HEK293T (cell line): ENCODE measurements around the gene JARID2.

Source experiments
- CTCF ChIA-PET: fragments of 350-600 bp; formaldehyde crosslinking; extraction: SDS; loops from one replicate; lab custom pipeline; 2021; ENCODE audit warnings: antibody characterized with exemption, inconsistent platforms; lab: Yijun Ruan, JAX
- POLR2A ChIA-PET: fragments of 350-600 bp; formaldehyde crosslinking; extraction: SDS; loops from one replicate; lab custom pipeline; 2020; ENCODE audit warnings: antibody characterized with exemption, inconsistent platforms; lab: Yijun Ruan, JAX
- DNase-seq: peaks from one replicate; pipeline ENCODE4 v3.0.0; 2012; ENCODE audit warnings: mixed read lengths; ENCODE audit errors: extremely low spot score
- ARNT ChIP-seq: fragments of 450-650 bp; IDR thresholded peaks from 2 replicates; pipeline ENCODE4 v1.6.1; 2017; ENCODE audit warnings: mild to moderate bottlenecking
- BHLHE40 ChIP-seq: fragments of 450-650 bp; IDR thresholded peaks from 2 replicates; pipeline ENCODE4 v1.6.1; 2016; ENCODE audit warnings: mild to moderate bottlenecking, moderate library complexity, borderline replicate concordance
- CTBP1 ChIP-seq: fragments of 450-650 bp; IDR thresholded peaks from 2 replicates; pipeline ENCODE4 v1.6.1; 2016; ENCODE audit warnings: borderline replicate concordance
- ELF4 ChIP-seq: fragments of 450-650 bp; IDR thresholded peaks from 2 replicates; pipeline ENCODE4 v1.6.1; 2017; ENCODE audit warnings: antibody characterized with exemption
- FOXA1 ChIP-seq: fragments of 450-650 bp; IDR thresholded peaks from 2 replicates; pipeline ENCODE4 v1.6.1; 2016; ENCODE audit warnings: mild to moderate bottlenecking
- FOXK2 ChIP-seq: fragments of 450-650 bp; IDR thresholded peaks from 2 replicates; pipeline ENCODE4 v1.6.1; 2016; ENCODE audit warnings: mild to moderate bottlenecking
- FOXM1 ChIP-seq: fragments of 450-650 bp; IDR thresholded peaks from 2 replicates; pipeline ENCODE4 v1.6.1; 2017; ENCODE audit warnings: mild to moderate bottlenecking, borderline replicate concordance
- HDGF ChIP-seq: fragments of 450-650 bp; IDR thresholded peaks from 2 replicates; pipeline ENCODE4 v1.6.1; 2017; ENCODE audit warnings: antibody characterized with exemption, borderline replicate concordance
- L3MBTL2 ChIP-seq: fragments of 450-650 bp; conservative IDR thresholded peaks from 2 replicates; pipeline ENCODE4 v1.6.1; 2016; ENCODE audit warnings: mild to moderate bottlenecking
- LEF1 ChIP-seq: fragments of 450-650 bp; IDR thresholded peaks from 2 replicates; pipeline ENCODE4 v1.6.1; 2017; ENCODE audit warnings: mild to moderate bottlenecking, borderline replicate concordance
- NFRKB ChIP-seq: fragments of 450-650 bp; IDR thresholded peaks from 2 replicates; pipeline ENCODE4 v1.6.1; 2016; ENCODE audit warnings: mild to moderate bottlenecking, moderate library complexity
- SP1 ChIP-seq: fragments of 450-650 bp; IDR thresholded peaks from 2 replicates; pipeline ENCODE4 v1.6.1; 2017
- SUZ12 ChIP-seq: fragments of 450-650 bp; IDR thresholded peaks from 2 replicates; pipeline ENCODE4 v1.6.1; 2016; ENCODE audit warnings: mild to moderate bottlenecking
- TARDBP ChIP-seq: fragments of 450-650 bp; IDR thresholded peaks from 2 replicates; pipeline ENCODE4 v1.6.1; 2016
- ZNF384 ChIP-seq: fragments of 450-650 bp; IDR thresholded peaks from 2 replicates; pipeline ENCODE4 v1.6.1; 2016
- TF ChIP-seq, protein P1 (sequence below): fragments of 450-650 bp; IDR thresholded peaks from 2 replicates; pipeline ENCODE4 v1.6.1; 2016

Gene JARID2

DNA sequence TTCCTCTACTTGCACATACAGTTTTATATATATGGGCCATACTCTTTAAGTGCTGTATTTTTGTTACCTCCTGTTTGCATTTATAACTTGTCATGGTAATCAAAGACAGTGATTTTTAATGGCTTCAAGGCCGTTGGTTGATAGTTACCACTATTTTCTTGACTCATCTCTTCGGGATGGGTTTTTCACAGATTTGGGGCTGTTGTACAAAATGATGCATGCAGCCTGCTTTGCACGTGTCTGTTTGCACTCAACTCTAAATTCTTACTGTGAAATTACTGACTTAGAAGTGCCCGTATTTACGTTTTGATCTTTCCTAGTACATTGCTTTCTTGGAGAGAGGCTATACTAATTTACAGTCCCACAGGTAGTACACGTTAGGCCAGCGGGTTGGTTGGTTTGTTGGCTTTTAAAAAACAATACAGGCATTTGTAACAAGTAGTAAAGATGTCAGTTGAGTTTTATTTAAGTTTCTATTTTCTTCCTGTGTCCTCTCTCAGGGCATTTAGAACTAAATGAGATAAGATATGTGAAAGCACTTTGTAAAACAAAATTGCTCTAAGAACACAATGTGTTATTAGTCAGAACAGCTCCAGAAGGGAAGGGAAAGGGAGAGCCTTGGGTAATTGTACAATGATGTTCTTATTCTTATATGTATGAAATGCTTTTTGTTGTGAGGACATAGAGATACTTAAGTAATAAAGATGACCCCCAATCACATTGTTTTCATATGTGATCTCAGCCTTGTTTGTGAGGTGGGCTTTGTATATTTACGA is 11.7 kb downstream of the JARID2 start:
- TF ChIP-seq CTBP1: no peak
- TF ChIP-seq, protein P1, sequence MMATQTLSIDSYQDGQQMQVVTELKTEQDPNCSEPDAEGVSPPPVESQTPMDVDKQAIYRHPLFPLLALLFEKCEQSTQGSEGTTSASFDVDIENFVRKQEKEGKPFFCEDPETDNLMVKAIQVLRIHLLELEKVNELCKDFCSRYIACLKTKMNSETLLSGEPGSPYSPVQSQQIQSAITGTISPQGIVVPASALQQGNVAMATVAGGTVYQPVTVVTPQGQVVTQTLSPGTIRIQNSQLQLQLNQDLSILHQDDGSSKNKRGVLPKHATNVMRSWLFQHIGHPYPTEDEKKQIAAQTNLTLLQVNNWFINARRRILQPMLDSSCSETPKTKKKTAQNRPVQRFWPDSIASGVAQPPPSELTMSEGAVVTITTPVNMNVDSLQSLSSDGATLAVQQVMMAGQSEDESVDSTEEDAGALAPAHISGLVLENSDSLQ: peak; percentile 31; the same call in 1 of the 2 replicates
- no peak for DNase-seq
- POLR2A ChIA-PET: no interaction called here
- CTCF ChIA-PET: no interaction called here

DNA sequence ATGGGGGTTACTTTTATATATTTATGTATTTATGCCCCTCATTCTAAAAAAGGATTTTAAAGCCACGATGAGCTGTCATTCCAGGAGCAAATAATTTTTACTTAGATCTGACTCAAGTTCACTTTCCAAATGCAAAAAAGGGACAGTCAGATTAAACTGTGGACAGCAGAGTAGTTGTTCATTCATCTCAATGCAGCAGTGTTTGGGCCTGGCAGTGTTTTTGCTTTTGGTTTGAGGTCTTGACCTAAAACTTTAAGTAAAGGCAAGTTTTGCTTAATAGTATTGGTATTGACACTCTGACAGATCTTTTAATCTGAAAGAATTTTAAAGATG is 13.9 kb downstream of the JARID2 start:
- TF ChIP-seq ARNT (no peak), HDGF (no peak), L3MBTL2 (no peak), BHLHE40 (no peak), ZNF384 (no peak), FOXM1 (no peak), FOXK2 (no peak), NFRKB (no peak), FOXA1 (no peak), CTBP1 (no peak), TARDBP (no peak), SP1 (no peak), SUZ12 (no peak)
- TF ChIP-seq, protein P1: no peak
- ChIA-PET POLR2A (no interaction called here), CTCF (interaction anchor here (0.6 to 1.5 kb wide), 2 partner anchors 41 to 131 kb away, joined by 3 to 6 read pairs; no protein-coding TSS in a partner anchor)

DNA sequence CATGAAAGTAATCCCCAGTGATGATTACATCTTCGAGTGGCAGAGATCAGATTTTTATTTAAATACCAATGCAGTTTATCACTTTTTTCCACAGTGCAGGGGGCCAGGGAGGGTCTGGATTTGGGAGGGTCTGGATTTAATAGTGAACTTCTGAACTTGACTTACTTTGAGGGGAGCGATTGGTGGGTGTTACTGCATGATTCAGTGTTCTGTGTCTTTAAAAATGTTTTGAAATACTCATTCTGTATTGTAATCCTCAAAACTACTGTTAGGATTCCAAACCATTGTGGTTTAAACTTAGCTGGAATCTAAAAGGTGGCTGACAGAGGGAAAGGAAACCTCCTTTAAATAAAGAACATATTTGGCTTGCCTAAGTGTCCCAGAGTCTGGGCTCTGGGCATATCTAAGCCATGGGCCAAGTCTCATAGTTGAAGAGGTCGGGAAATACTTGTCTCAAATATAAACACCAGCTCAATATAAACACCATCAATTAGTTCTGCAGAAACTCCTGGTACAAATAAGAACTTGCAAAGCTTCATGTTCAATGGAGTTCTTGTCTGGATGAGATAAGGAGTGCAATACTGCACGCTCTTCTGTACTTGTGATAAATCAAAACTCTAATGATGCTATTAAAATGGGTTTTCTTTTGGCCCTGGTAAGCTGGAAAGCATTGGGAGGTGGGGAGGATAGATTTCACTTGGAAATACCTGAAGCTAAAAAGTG is 14.4 kb downstream of the JARID2 start:
- ChIA-PET POLR2A (no interaction called here), CTCF (interaction anchor here (0.6 to 1.5 kb wide), 3 partner anchors 41 to 893 kb away, joined by 3 to 6 read pairs (median 4); no protein-coding TSS in a partner anchor)
- DNase-seq: no peak
- TF ChIP-seq, protein P1: no peak; the same call in 1 of the 2 replicates
- TF ChIP-seq FOXK2: no peak
- TF ChIP-seq SUZ12: no peak
- TF ChIP-seq FOXA1: no peak
- TF ChIP-seq ZNF384: no peak
- no peak for TF ChIP-seq FOXM1

More for the DNA sequence above, 13.9 kb downstream of the JARID2 start:
- DNase-seq: no peak

DNA sequence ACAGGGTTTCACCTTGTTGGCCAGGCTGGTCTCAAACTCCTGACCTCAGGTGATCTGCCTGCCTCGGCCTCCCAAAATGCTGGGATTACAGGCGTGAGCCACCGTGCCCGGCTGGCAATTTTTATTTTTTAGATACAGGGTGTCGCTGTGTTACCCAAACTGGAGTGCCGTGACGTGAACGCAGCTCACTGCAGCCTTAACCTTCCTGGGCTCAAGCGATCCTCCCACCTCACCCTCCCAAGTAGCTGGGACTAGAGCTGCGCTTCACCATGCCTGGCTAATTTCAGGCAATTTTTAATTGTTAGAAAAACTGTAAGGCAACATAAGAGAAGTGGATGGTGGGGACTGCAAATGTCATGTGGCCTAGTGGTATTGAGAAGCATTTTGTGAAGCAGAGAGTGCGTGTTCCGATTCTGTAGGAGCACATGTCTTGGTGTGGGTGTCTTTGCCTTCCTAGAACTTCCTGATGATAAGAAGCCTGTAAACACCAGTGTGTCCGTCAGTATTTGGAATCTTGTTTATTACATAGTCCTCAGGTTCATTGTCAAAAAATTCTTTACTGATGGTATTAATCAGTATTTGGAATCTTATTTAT is 18.0 kb downstream of the JARID2 start:
- ChIA-PET POLR2A (no interaction called here), CTCF (no interaction called here)
- DNase-seq: no peak
- no peak for TF ChIP-seq ELF4
- TF ChIP-seq, protein P1: no peak

DNA sequence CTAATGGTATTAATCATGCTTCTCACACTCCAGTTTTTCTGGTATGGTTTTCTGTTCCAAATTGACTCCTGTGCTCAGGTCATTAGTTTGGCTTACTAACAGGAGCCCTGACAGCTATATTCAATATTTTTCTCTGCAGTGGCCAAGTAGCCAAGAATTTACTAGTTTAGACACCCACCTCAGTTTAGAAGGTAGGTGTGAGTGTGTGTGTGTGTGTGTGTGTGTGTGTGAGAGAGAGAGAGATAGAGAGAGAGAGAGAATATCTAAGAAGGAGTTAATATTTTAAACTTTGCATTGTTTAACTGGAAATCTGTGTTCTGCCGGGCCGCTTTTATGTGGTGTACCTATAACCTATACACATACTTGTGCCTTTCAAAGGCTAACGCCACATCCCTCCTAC is 18.5 kb downstream of the JARID2 start:
- ChIA-PET CTCF (no interaction called here), POLR2A (no interaction called here)

More for the DNA sequence above, 18.5 kb downstream of the JARID2 start:
- TF ChIP-seq BHLHE40 (no peak), ZNF384 (no peak), NFRKB (no peak), ELF4 (no peak), CTBP1 (no peak), LEF1 (no peak), SP1 (no peak), SUZ12 (no peak), FOXA1 (no peak), ARNT (no peak), HDGF (no peak), FOXM1 (no peak), TARDBP (no peak), FOXK2 (no peak), L3MBTL2 (no peak)
- TF ChIP-seq, protein P1: no peak
- no peak for DNase-seq
